Adrenal gland (tissue), 12 donors: Measurements from ENCODE around the gene CLMN. TPM values are rescaled to one million over a fixed set of nuclear protein-coding genes. Genes with fewer than 3 reads are reported as not detected.
"Not testable (repeated sequence)": the region's sequence is repeated elsewhere in the genome, so short reads cannot be mapped to it uniquely, and the experiment has no call there.

Experiments used
- DNase-seq, 7 donors: peaks; one replicate each; pipeline ENCODE4 v3.0.0-alpha.2; 2019 to 2020
- H3K27ac ChIP-seq, 5 donors: fragments of 200-600 bp; sonication (generic) in 4 of 5; 1 replicate in 3 of 5; 2 replicates in 2 of 5; pipeline versions ENCODE4 v1.5.1 to v1.8.0; 2016 to 2020; ENCODE audit warnings: mild to moderate bottlenecking in 1 of 5
- H3K27me3 ChIP-seq: fragments of 200-600 bp; 2 replicates; pipeline ENCODE4 v1.8.0; 2021
- H3K36me3 ChIP-seq, 2 donors: fragments of 200-600 bp; replicated peaks in 1 of 2; 1 replicate in 1 of 2; 2 replicates in 1 of 2; pipeline versions ENCODE4 v1.5.1 to v1.8.0; 2018 to 2022
- H3K4me1 ChIP-seq, 2 donors: fragments of 200-600 bp; replicated peaks in 1 of 2; 1 replicate in 1 of 2; 2 replicates in 1 of 2; pipeline versions ENCODE4 v1.5.1 to v1.8.0; 2018 to 2021
- H3K4me3 ChIP-seq, 4 donors: fragments of 200-600 bp; sonication (generic) in 3 of 4; one replicate each; pipeline ENCODE4 v1.5.1; 2016 to 2018
- H3K9me3 ChIP-seq, 3 donors: fragments of 200-600 bp; sonication (generic) in 1 of 3; replicated peaks in 1 of 3; 1 replicate in 2 of 3; 2 replicates in 1 of 3; pipeline versions ENCODE4 v1.5.1 to v1.8.0; 2016 to 2021
- CTCF ChIP-seq, 6 experiments: fragments of 450-650 bp in 4 of 6; fragments of 200-600 bp in 2 of 6; sonication (generic) in 1 of 6; IDR thresholded peaks; 1 replicate in 5 of 6; 2 replicates in 1 of 6; pipeline versions ENCODE4 v1.5.1 to v1.8.0; 2016 to 2021; ENCODE audit warnings: antibody characterized with exemption in 6 of 6, mild to moderate bottlenecking in 2 of 6, moderate library complexity in 1 of 6
- POLR2A ChIP-seq, 2 donors: fragments of 450-650 bp; IDR thresholded peaks; one replicate each; pipeline ENCODE4 v1.6.1; 2017; ENCODE audit warnings: antibody characterized with exemption in 2 of 2, mild to moderate bottlenecking in 2 of 2, moderate library complexity in 1 of 2
- WGBS, 4 donors: extraction: QIAGEN DNeasy Blood & Tissue Kit in 2 of 4; methylation state at CpG; one replicate each; pipeline versions ENCODE4 v1.1.5 to v1.1.7; 2013 to 2017; 5-methylcytosine and 5-hydroxymethylcytosine counted together
- intact Hi-C, 2 donors: fragments of 100-400 bp; cut with DNase I; formaldehyde crosslinking; loops; one replicate each; pipeline versions ENCODE4 v1.14.1 to v1.15.0; 2022 to 2023
- polyA plus RNA-seq, 3 donors: library from polyadenylated mRNA; stranded (reverse); fragments of 200-250 nt in 2 of 3; fragments of 350-450 nt in 1 of 3; fragmentation: Illumina TruSeq in 1 of 3; extraction: RNeasy Lipid Tissue Mini Kit (QIAGEN cat#74804) in 1 of 3; gene quantifications; one replicate each; pipeline ENCODE4 v1.2.3, GENCODE V29; 2013 to 2014
- total RNA-seq, 9 donors: library from RNA; depleted of rRNA in 4 of 9; stranded (reverse); fragments of >200 nt in 4 of 9; fragments of 120-200 nt in 1 of 9; fragmentation: NEBNext Ultra II Directional in 1 of 9; extraction: Animal tissue kit (Norgen Biotek cat#: 25700) in 1 of 9; gene quantifications; one replicate each; pipeline versions ENCODE4 v1.1.0 to v1.2.4, GENCODE V29; 2013 to 2023
- donor health status: healthy with polysubstance abuse.
- donor health status: Bipolar disorder and iron deficiency.
- donor health status: DM: yes; HTN: yes; CAD: no.
- donor health status: DM: no; HTN: no; CAD: no.
- donor health status: DM: no; HTN: no; CAD: no.
- donor health status: DM: yes; HTN: yes; CAD: no.

The CLMN gene
- total and polyA plus RNA-seq, 12 donors, result 2.7 to 9.5 (median 4.9) TPM

GRCh38 chr14:95182379-95182778, 137.3 kb downstream of the CLMN start:
- DNase-seq, result no peak
- no peaks in the 10 kb centered on the region for H3K36me3 ChIP-seq
- H3K27me3 ChIP-seq, result no peaks in the 10 kb centered on the region
- H3K27ac ChIP-seq, result no peak overlapping the region
- intact Hi-C loops, result no loop called here
- no peaks in the 10 kb centered on the region for H3K9me3 ChIP-seq
- no peak overlapping the region for H3K4me3 ChIP-seq
- WGBS, 4 donors, result 79 to 81% (median 80%) methylated on average over 8 of the region's 8 CpGs
- peaks cover 0 to 25% of the 10 kb centered on the region in 2 donors for H3K4me1 ChIP-seq
- no peak for TF ChIP-seq CTCF (IDR thresholded peaks at IDR 0.05)
- TF ChIP-seq POLR2A (IDR thresholded peaks at IDR 0.05), result no peak

- H3K4me3 ChIP-seq, result no peak overlapping the region
- no peaks in the 10 kb centered on the region for H3K36me3 ChIP-seq
- H3K27me3 ChIP-seq, result no peaks in the 10 kb centered on the region
- intact Hi-C loops, result no loop called here
- WGBS, 4 donors, result 82 to 87% (median 84%) methylated on average over 8 of the region's 8 CpGs
- no peak for TF ChIP-seq POLR2A (IDR thresholded peaks at IDR 0.05)
- H3K27ac ChIP-seq, result no peak overlapping the region
- no peak for DNase-seq
- H3K9me3 ChIP-seq, result no peaks in the 10 kb centered on the region
- peaks cover 0 to 25% of the 10 kb centered on the region in 2 donors for H3K4me1 ChIP-seq
These were observed 138.6 kb downstream of the CLMN start for GRCh38 chr14:95180966-95181741.

- H3K27ac ChIP-seq, H3K27me3 ChIP-seq, H3K36me3 ChIP-seq, H3K4me1 ChIP-seq, intact Hi-C loops, H3K9me3 ChIP-seq, H3K4me3 ChIP-seq, DNase-seq: not testable (repeated sequence)
- WGBS, 4 donors, result 85 to 97% (median 91%) methylated on average over 3 of the region's 3 CpGs
These were observed 144.0 kb downstream of the CLMN start for GRCh38 chr14:95175670-95176069.

GRCh38 chr14:95174184-95174792, 145.4 kb downstream of the CLMN start:
- Histone ChIP-seq H3K4me3 (no peak overlapping the region), H3K4me1 (no peaks in the 10 kb centered on the region), H3K9me3 (no peaks in the 10 kb centered on the region), H3K27me3 (no peaks in the 10 kb centered on the region), H3K27ac (no peak overlapping the region), H3K36me3 (no peaks in the 10 kb centered on the region)
- TF ChIP-seq CTCF (IDR thresholded peaks at IDR 0.05) (peak in 2 of 6 experiments; percentile 27 to 32), POLR2A (IDR thresholded peaks at IDR 0.05) (no peak)
- intact Hi-C loops, result no loop called here
- WGBS, 4 donors, result 22 to 36% (median 26%) methylated on average over 2 of the region's 2 CpGs
- no peak for DNase-seq

GRCh38 chr14:95173518-95173917, 146.2 kb downstream of the CLMN start:
- TF ChIP-seq POLR2A (IDR thresholded peaks at IDR 0.05) (no peak), CTCF (IDR thresholded peaks at IDR 0.05) (no peak)
- Histone ChIP-seq H3K4me1 (no peaks in the 10 kb centered on the region), H3K27ac (no peak overlapping the region), H3K9me3 (no peaks in the 10 kb centered on the region), H3K36me3 (no peaks in the 10 kb centered on the region), H3K27me3 (no peaks in the 10 kb centered on the region), H3K4me3 (no peak overlapping the region)
- intact Hi-C loops, result no loop called here
- DNase-seq, result no peak
